Vagina (tissue), 2 donors: ENCODE measurements around the gene MTCL3.

ENCODE experiments used
- DNase-seq, 2 donors: peaks; one replicate each; pipeline ENCODE4 v3.0.0-alpha.2; 2017; ENCODE audit errors: extremely low spot score in 2 of 2
- H3K27ac ChIP-seq: fragments of 200-600 bp; sonication (generic); one replicate; pipeline ENCODE4 v1.5.1; 2019
- H3K27me3 ChIP-seq: fragments of 200-600 bp; sonication (generic); one replicate; pipeline ENCODE4 v1.5.1; 2019
- H3K36me3 ChIP-seq, 2 donors: fragments of 200-600 bp; sonication (generic); one replicate each; pipeline ENCODE4 v1.5.1; 2017 to 2019
- H3K4me1 ChIP-seq: fragments of 200-600 bp; sonication (generic); one replicate; pipeline ENCODE4 v1.5.1; 2019
- H3K4me3 ChIP-seq, 2 donors: fragments of 200-600 bp; sonication (generic); 1 replicate in 1 of 2; 2 replicates in 1 of 2; pipeline ENCODE4 v1.5.1; 2016 to 2019
- H3K9me3 ChIP-seq: fragments of 200-600 bp; sonication (generic); one replicate; pipeline ENCODE4 v1.5.1; 2019
- POLR2A ChIP-seq, 2 donors: fragments of 450-650 bp; IDR thresholded peaks; one replicate each; pipeline ENCODE4 v1.6.1; 2017; ENCODE audit warnings: antibody characterized with exemption in 2 of 2, mild to moderate bottlenecking in 2 of 2, moderate library complexity in 2 of 2
- POLR2AphosphoS5 ChIP-seq, 2 donors: sonication (generic); formaldehyde crosslinking; IDR thresholded peaks; one replicate each; pipeline ENCODE4 v1.9.0; 2017; ENCODE audit warnings: antibody characterized with exemption in 2 of 2, mild to moderate bottlenecking in 2 of 2, low read depth in 1 of 2; ENCODE audit not compliant: insufficient read depth in 1 of 2
- intact Hi-C: fragments of 100-400 bp; cut with DNase I; formaldehyde crosslinking; loops from one replicate; pipeline ENCODE4 v1.15.1; 2023
- TF ChIP-seq, protein P1 (sequence below), 3 experiments: fragments of 450-650 bp in 2 of 3; fragments of 200-600 bp in 1 of 3; sonication (generic) in 1 of 3; IDR thresholded peaks; one replicate each; pipeline ENCODE4 v1.5.1; 2017 to 2019; ENCODE audit warnings: antibody characterized with exemption in 3 of 3, mild to moderate bottlenecking in 2 of 3, moderate library complexity in 2 of 3

The MTCL3 gene

GRCh38 chr6:127475823-127476176, 43.3 kb downstream of the MTCL3 start:
- DNase-seq: no peak
- no peaks in the 10 kb centered on the region for H3K4me1 ChIP-seq
- no peak overlapping the region for H3K4me3 ChIP-seq

DNA sequence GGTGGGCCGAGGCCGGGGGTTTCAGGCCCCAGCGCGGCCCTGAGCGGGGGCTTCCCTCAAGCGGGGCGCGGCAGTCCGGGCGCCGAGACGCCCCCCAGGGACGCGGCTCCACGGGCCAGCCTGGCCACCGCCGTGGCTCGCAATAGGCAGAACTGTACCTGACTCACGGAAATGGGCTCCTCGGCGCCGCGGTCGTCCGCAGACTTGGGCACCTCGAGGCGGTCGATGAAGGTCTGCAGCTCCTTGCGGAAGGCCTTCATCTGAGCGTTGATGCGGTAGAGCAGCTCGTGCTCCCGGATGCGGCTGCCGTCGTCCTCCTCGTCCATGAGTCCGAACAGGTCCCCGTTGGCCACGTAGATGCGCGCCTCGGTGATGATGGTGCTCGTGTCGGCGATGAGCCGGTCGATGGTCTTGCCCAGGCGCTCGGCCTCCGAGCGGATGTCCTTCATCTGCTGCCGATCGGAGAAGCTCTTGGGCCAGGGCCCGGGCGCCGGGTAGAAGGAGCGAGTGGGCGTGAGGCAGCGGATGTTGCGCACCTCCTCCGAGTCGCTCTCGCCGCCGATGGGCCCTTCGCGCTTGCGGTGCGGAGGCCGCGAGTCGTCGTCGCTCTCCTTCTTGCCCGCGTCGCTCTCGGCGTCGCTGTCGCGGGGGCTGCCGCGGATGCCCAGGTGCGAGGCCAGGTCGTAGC, 43.9 kb downstream of the MTCL3 start:
- TF ChIP-seq POLR2A (IDR thresholded peaks at IDR 0.05) (no peak), POLR2AphosphoS5 (IDR thresholded peaks at IDR 0.05; ENCODE audit: insufficient read depth in 1 of 2, low read depth in 1 of 2) (no peak)
- TF ChIP-seq, protein P1, sequence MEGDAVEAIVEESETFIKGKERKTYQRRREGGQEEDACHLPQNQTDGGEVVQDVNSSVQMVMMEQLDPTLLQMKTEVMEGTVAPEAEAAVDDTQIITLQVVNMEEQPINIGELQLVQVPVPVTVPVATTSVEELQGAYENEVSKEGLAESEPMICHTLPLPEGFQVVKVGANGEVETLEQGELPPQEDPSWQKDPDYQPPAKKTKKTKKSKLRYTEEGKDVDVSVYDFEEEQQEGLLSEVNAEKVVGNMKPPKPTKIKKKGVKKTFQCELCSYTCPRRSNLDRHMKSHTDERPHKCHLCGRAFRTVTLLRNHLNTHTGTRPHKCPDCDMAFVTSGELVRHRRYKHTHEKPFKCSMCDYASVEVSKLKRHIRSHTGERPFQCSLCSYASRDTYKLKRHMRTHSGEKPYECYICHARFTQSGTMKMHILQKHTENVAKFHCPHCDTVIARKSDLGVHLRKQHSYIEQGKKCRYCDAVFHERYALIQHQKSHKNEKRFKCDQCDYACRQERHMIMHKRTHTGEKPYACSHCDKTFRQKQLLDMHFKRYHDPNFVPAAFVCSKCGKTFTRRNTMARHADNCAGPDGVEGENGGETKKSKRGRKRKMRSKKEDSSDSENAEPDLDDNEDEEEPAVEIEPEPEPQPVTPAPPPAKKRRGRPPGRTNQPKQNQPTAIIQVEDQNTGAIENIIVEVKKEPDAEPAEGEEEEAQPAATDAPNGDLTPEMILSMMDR (IDR thresholded peaks at IDR 0.05): no peak
- H3K9me3 ChIP-seq: no peaks in the 10 kb centered on the region
- peaks cover 0 to 3% of the 10 kb centered on the region in 2 donors for H3K36me3 ChIP-seq
- intact Hi-C loops: no loop called here
- no peaks in the 10 kb centered on the region for H3K4me1 ChIP-seq
- DNase-seq: no peak
- no peak overlapping the region for H3K4me3 ChIP-seq
- no peaks in the 10 kb centered on the region for H3K27me3 ChIP-seq
- no peak overlapping the region for H3K27ac ChIP-seq

More at GRCh38 chr6:127475823-127476176, 43.3 kb downstream of the MTCL3 start:
- Histone ChIP-seq H3K9me3 (no peaks in the 10 kb centered on the region), H3K27me3 (no peaks in the 10 kb centered on the region), H3K27ac (no peak overlapping the region), H3K36me3 (peaks cover 0 to 3% of the 10 kb centered on the region in 2 donors)
- TF ChIP-seq POLR2AphosphoS5 (IDR thresholded peaks at IDR 0.05; ENCODE audit: insufficient read depth in 1 of 2, low read depth in 1 of 2) (no peak), POLR2A (IDR thresholded peaks at IDR 0.05) (no peak)
- TF ChIP-seq, protein P1 (IDR thresholded peaks at IDR 0.05): no peak
- intact Hi-C loops: no loop called here

DNA sequence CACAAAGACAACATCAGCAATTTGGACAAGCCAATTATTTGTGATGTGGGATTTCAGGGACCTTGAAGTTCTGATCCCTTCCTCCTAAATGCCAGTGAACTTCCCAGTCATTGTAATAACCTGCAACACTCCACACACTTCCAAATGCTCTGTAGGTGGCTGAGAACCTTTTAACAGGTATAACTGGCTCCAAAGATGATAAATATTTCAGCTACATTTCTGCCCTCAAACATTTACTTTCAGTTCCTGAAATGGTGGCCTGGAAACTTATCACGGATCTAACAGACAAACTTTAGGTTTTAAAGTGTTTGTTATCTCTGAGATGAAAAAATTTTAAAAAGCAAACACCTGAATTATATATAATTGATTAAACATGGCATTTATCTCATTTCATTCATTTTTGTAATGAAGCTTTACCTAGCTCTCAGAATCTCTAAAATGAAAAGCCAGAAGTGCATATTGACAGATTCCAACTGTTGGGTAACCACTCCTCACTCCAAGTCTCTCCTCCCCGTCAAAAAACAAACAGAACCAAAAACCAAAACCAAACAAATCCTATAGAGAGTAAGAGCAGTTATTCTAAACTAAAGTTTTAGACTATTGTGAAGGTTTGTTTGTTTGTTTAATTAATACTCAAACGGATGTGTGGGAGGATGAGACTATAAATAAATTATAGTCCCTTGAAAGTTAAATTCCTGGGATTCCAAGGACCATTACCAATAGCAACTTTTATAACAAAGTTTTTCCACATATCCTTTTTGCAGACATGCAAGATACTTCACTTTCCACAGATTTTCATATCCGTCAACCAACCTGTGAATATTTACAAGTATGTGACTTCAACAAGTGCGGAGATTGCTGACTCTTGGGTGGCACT, 47.5 kb downstream of the MTCL3 start:
- no peaks in the 10 kb centered on the region for H3K4me1 ChIP-seq
- H3K4me3 ChIP-seq: no peak overlapping the region
- DNase-seq: no peak
- no peaks in the 10 kb centered on the region for H3K27me3 ChIP-seq
- peaks cover 0 to 3% of the 10 kb centered on the region in 2 donors for H3K36me3 ChIP-seq
- intact Hi-C loops: no loop called here
- no peak overlapping the region for H3K27ac ChIP-seq
- no peak for TF ChIP-seq POLR2A (IDR thresholded peaks at IDR 0.05)
- TF ChIP-seq POLR2AphosphoS5 (IDR thresholded peaks at IDR 0.05; ENCODE audit: insufficient read depth in 1 of 2, low read depth in 1 of 2): no peak
- TF ChIP-seq, protein P1 (IDR thresholded peaks at IDR 0.05): no peak
- no peaks in the 10 kb centered on the region for H3K9me3 ChIP-seq

DNA sequence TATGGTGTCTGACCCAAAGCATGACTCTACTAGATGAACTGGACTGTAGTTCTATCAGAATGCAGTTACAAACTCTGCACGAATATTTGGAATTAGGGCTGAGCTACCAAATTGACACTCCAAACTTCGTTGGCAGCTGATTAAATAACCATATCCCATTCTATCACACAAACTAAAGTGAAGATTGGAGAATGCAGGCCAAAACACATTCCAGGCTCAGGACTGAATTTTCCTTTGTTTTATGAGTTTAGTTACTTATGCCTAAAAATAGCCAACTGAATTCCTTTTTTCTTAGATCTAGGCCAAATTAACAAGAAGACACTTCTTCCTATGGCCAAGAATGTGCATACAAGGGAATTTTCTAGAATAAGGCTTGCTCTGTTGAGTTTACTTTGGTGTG, 50.2 kb downstream of the MTCL3 start:
- no peaks in the 10 kb centered on the region for H3K27me3 ChIP-seq
- intact Hi-C loops: loop anchor here (10.0 kb wide), 1 partner anchor 66 kb away; no protein-coding TSS in a partner anchor
- H3K27ac ChIP-seq: no peak overlapping the region
- H3K9me3 ChIP-seq: no peaks in the 10 kb centered on the region
- peaks cover 13% of the 10 kb centered on the region for H3K4me1 ChIP-seq
- TF ChIP-seq POLR2AphosphoS5 (IDR thresholded peaks at IDR 0.05; ENCODE audit: insufficient read depth in 1 of 2, low read depth in 1 of 2): no peak
- TF ChIP-seq, protein P1 (IDR thresholded peaks at IDR 0.05): no peak
- no peak overlapping the region for H3K4me3 ChIP-seq
- no peaks in the 10 kb centered on the region for H3K36me3 ChIP-seq
- no peak for DNase-seq
